K562 (cell line): Measurements from ENCODE around the gene RCSD1. TPM values are rescaled to one million over a fixed set of nuclear protein-coding genes. Genes with fewer than 3 reads are reported as not detected.
A peak's percentile ranks its signal among the peaks of the same experiment; 100 is the strongest.

Source experiments
- CGGBP1 ChIP-seq: fragments of 250-450 bp; sonication (Bioruptor Pico); IDR thresholded peaks from 2 replicates; pipeline ENCODE4 v1.9.0; 2021; ENCODE audit warnings: mild to moderate bottlenecking
- EHMT2 ChIP-seq: fragments of 450-650 bp; IDR thresholded peaks from 2 replicates; pipeline ENCODE4 v1.6.1; 2018; ENCODE audit warnings: antibody characterized with exemption
- ELK1 ChIP-seq: sonication (generic); formaldehyde crosslinking; IDR thresholded peaks from 2 replicates; pipeline ENCODE4 v1.8.1; 2022; ENCODE audit warnings: missing genetic modification reagents
- FOXA1 ChIP-seq: fragments of 450-650 bp; IDR thresholded peaks from 2 replicates; pipeline ENCODE4 v1.6.1; 2016; ENCODE audit warnings: mild to moderate bottlenecking, borderline replicate concordance
- FOXJ3 ChIP-seq: sonication (generic); formaldehyde crosslinking; IDR thresholded peaks from 2 replicates; pipeline ENCODE4 v1.4.0; 2020; ENCODE audit warnings: mild to moderate bottlenecking, missing genetic modification reagents
- HDAC8 ChIP-seq: fragments of 450-650 bp; IDR thresholded peaks from 2 replicates; pipeline ENCODE4 v1.6.1; 2016; ENCODE audit warnings: mild to moderate bottlenecking, missing genetic modification characterization, moderate library complexity, missing compliant biosample characterization
- MCM7 ChIP-seq, 2 experiments: fragments of 450-650 bp; IDR thresholded peaks; 2 replicates each; pipeline ENCODE4 v1.6.1; 2016 to 2018
- MTA3 ChIP-seq: fragments of 450-650 bp; formaldehyde crosslinking; IDR thresholded peaks from 2 replicates; pipeline ENCODE4 v1.6.1; 2017; ENCODE audit warnings: mild to moderate bottlenecking, borderline replicate concordance
- NEUROD1 ChIP-seq: fragments of 150-350 bp; IDR thresholded peaks from 2 replicates; pipeline ENCODE4 v1.6.1; 2014; ENCODE audit warnings: borderline replicate concordance, low read length, low read depth; ENCODE audit not compliant: partially characterized antibody
- NR3C1 ChIP-seq: sonication (generic); formaldehyde crosslinking; IDR thresholded peaks from 2 replicates; pipeline ENCODE4 v1.8.1; 2022; ENCODE audit warnings: missing genetic modification reagents
- PKNOX1 ChIP-seq: fragments of 450-650 bp; IDR thresholded peaks from 2 replicates; pipeline ENCODE4 v1.6.1; 2016
- POLR2B ChIP-seq: fragments of 450-650 bp; IDR thresholded peaks from 2 replicates; pipeline ENCODE4 v1.6.1; 2018; ENCODE audit warnings: low read depth; ENCODE audit not compliant: partially characterized antibody
- RNF2 ChIP-seq: sonication (generic); IDR thresholded peaks from 2 replicates; pipeline ENCODE4 v1.6.1; 2016
- SNIP1 ChIP-seq: fragments of 450-650 bp; IDR thresholded peaks from 2 replicates; pipeline ENCODE4 v1.7.1; 2017; ENCODE audit warnings: low read depth, mild to moderate bottlenecking
- SREBF1 ChIP-seq: fragments of 150-350 bp; IDR thresholded peaks from 2 replicates; pipeline ENCODE4 v1.6.1; 2014; ENCODE audit warnings: antibody characterized with exemption, low read depth, low read length, borderline replicate concordance
- STAT5A ChIP-seq: IDR thresholded peaks from 2 replicates; pipeline ENCODE4 v1.6.1; 2012; ENCODE audit warnings: low read length, inconsistent platforms, borderline replicate concordance
- USF2 ChIP-seq: sonication (generic); formaldehyde crosslinking; IDR thresholded peaks from 2 replicates; pipeline ENCODE4 v1.5.0; 2020; ENCODE audit warnings: missing genetic modification reagents
- XRCC5 ChIP-seq: fragments of 200-400 bp; formaldehyde crosslinking; IDR thresholded peaks from 2 replicates; pipeline ENCODE4 v1.6.1; 2017; ENCODE audit warnings: low read depth, mild to moderate bottlenecking, low read length
- ZBED1 ChIP-seq: IDR thresholded peaks from 2 replicates; pipeline ENCODE4 v1.6.1; 2014
- ZBTB17 ChIP-seq: fragments of 450-650 bp; formaldehyde crosslinking; IDR thresholded peaks from 2 replicates; pipeline ENCODE4 v1.4.0; 2020; ENCODE audit warnings: mild to moderate bottlenecking
- ZFP36 ChIP-seq: fragments of 150-350 bp; IDR thresholded peaks from 2 replicates; pipeline ENCODE4 v1.6.1; 2018; ENCODE audit warnings: low read length, low read depth; ENCODE audit not compliant: partially characterized antibody
- ZKSCAN3 ChIP-seq: fragments of 250-450 bp; sonication (Bioruptor Pico); IDR thresholded peaks from 2 replicates; pipeline ENCODE4 v1.4.0; 2020
- ZNF316 ChIP-seq: fragments of 450-650 bp; IDR thresholded peaks from 2 replicates; pipeline ENCODE4 v1.6.1; 2016
- ZNF589 ChIP-seq: fragments of 200-800 bp; sonication (Bioruptor generic); IDR thresholded peaks from 2 replicates; pipeline ENCODE4 v1.6.1; 2016; ENCODE audit warnings: low read depth, missing genetic modification characterization, missing compliant biosample characterization
- ZNF764 ChIP-seq: fragments of 250-450 bp; sonication (Bioruptor Pico); IDR thresholded peaks from 2 replicates; pipeline ENCODE4 v1.4.0; 2020; ENCODE audit warnings: low read depth, mild to moderate bottlenecking, moderate library complexity
- polyA plus RNA-seq, 8 experiments: library from polyadenylated mRNA; depleted of rRNA in 4 of 8; stranded (reverse) in 5 of 8; unstranded in 3 of 8; fragments of >200 nt; fragmentation: Nextera tagmentation in 2 of 8; fragmentation: Illumina TruSeq in 1 of 8; extraction: Ambion mirVana in 2 of 8; extraction: Trizol in 1 of 8; gene quantifications; 2 replicates each; pipeline versions ENCODE4 v1.2.1 to v1.2.3, GENCODE V29; 2011 to 2014; ENCODE audit warnings: inconsistent platforms in 1 of 8, missing spikeins in 1 of 8
- total RNA-seq, 7 experiments: library from RNA; depleted of rRNA in 6 of 7; stranded (reverse); fragments of >200 nt in 6 of 7; fragmentation: Illumina TruSeq in 2 of 7; extraction: Trizol in 2 of 7; gene quantifications; 2 replicates each; pipeline versions ENCODE4 v1.2.1 to v1.2.3, GENCODE V29; 2011 to 2021; ENCODE audit warnings: low replicate concordance in 1 of 7

The RCSD1 gene
- total and polyA plus RNA-seq, 9 of the 15 experiments (the other 6 are each of a cell fraction or from before 2014, with no cell fraction given): 7.8 to 69.8 (median 45.3) TPM

GRCh38 chr1:167627865-167628641 is 2.0 kb upstream of the RCSD1 start (continued):
- TF ChIP-seq FOXJ3 (CRISPR knock-in tag): no peak
- TF ChIP-seq USF2 (CRISPR knock-in tag): no peak
- TF ChIP-seq ZKSCAN3: no peak
- no peak for TF ChIP-seq SREBF1
- 0 out of 2 replicates have a peak, but pooled peaks have one; percentile 49 for TF ChIP-seq EHMT2
- no peak for TF ChIP-seq SNIP1
- no peak for TF ChIP-seq ZFP36
- peak; percentile 81 for TF ChIP-seq STAT5A
- TF ChIP-seq ZNF589: peak; percentile 93
- no peak for TF ChIP-seq CGGBP1
- peak; percentile 89 for TF ChIP-seq XRCC5
- TF ChIP-seq MTA3: peak; percentile 93; the same call in 1 of the 2 replicates
- TF ChIP-seq ZBED1: no peak; the same call in 1 of the 2 replicates
- no peak for TF ChIP-seq MCM7 (IDR thresholded peaks at IDR 0.05)
- TF ChIP-seq PKNOX1: peak; percentile 85
- peak; percentile 100 for TF ChIP-seq RNF2
- TF ChIP-seq NEUROD1: peak; percentile 95
- TF ChIP-seq HDAC8 (tag): no peak
- TF ChIP-seq NR3C1: no peak
- TF ChIP-seq ZBTB17 (CRISPR knock-in tag): peak; percentile 57; the same call in 1 of the 2 replicates
- TF ChIP-seq ZNF316: peak; percentile 85
- no peak for TF ChIP-seq ELK1 (CRISPR knock-in tag)
- TF ChIP-seq POLR2B: peak; percentile 91
- TF ChIP-seq ZNF764: no peak
- peak; percentile 89 for TF ChIP-seq FOXA1
